HG03095 (cell line): ENCODE measurements around the gene TBX2.

ENCODE experiments used
- ATAC-seq: cut with Tn5 transposase; IDR thresholded peaks from one replicate; pipeline ENCODE4 v1.9.1; 2021; ENCODE audit warnings: moderate library complexity; ENCODE audit not compliant: unreplicated experiment

TBX2 gene

GRCh38 chr17:61368832-61369450 is 30.7 kb upstream of the TBX2 start:
- no peak for ATAC-seq

GRCh38 chr17:61369751-61370150 is 29.9 kb upstream of the TBX2 start:
- no peak for ATAC-seq

- no peak for ATAC-seq
Observed at GRCh38 chr17:61371179-61371578, 28.5 kb upstream of the TBX2 start.

- ATAC-seq: no peak
Observed at GRCh38 chr17:61371606-61372005, 28.0 kb upstream of the TBX2 start.

- ATAC-seq: no peak
Observed at GRCh38 chr17:61372436-61372835, 27.2 kb upstream of the TBX2 start.

- no peak for ATAC-seq
Observed at GRCh38 chr17:61376931-61377838, 22.5 kb upstream of the TBX2 start.

- no peak for ATAC-seq
Observed at GRCh38 chr17:61378658-61379456, 20.8 kb upstream of the TBX2 start.

- ATAC-seq: no peak
Observed at GRCh38 chr17:61379457-61380216, 20.0 kb upstream of the TBX2 start.

- ATAC-seq: no peak
Observed at GRCh38 chr17:61380217-61380835, 19.3 kb upstream of the TBX2 start.

- no peak for ATAC-seq
Observed at GRCh38 chr17:61380836-61381525, 18.7 kb upstream of the TBX2 start.

- ATAC-seq: no peak
Observed at GRCh38 chr17:61381537-61381936, 18.1 kb upstream of the TBX2 start.

GRCh38 chr17:61382796-61383688 is 16.6 kb upstream of the TBX2 start:
- no peak for ATAC-seq

GRCh38 chr17:61383689-61384201 is 15.9 kb upstream of the TBX2 start:
- ATAC-seq: no peak

GRCh38 chr17:61384354-61384691 is 15.3 kb upstream of the TBX2 start:
- no peak for ATAC-seq

GRCh38 chr17:61384692-61385576 is 14.7 kb upstream of the TBX2 start:
- no peak for ATAC-seq

GRCh38 chr17:61385577-61386236 is 13.9 kb upstream of the TBX2 start:
- ATAC-seq: no peak

GRCh38 chr17:61386251-61386650 is 13.4 kb upstream of the TBX2 start:
- ATAC-seq: no peak
